Measurements from ENCODE around the gene DYNC1LI2. TPM values are rescaled to one million over a fixed set of nuclear protein-coding genes. Genes with fewer than 3 reads are reported as not detected.

DYNC1LI2 gene
- total RNA-seq, 1 donor from 2014 or later = 157 TPM

- Mint-ChIP-seq H3K4me3 (no peak overlapping the region), H3K4me1 (peaks cover 24% of the 10 kb centered on the region)
Measured at GRCh38 chr16:66746048-66746447, 5.4 kb downstream of the DYNC1LI2 start.

GRCh38 chr16:66741950-66742808, 9.2 kb downstream of the DYNC1LI2 start:
- no peak for DNase-seq (ENCODE audit: low spot score in 2 of 2, unreplicated experiment in 2 of 2)
- H3K4me3 Mint-ChIP-seq = no peak overlapping the region
- TF ChIP-seq CTCF (IDR thresholded peaks at IDR 0.05; ENCODE audit: unreplicated experiment) = no peak
- H3K9me3 Mint-ChIP-seq = no peaks in the 10 kb centered on the region
- H3K4me1 Mint-ChIP-seq = peaks cover 4% of the 10 kb centered on the region
- H3K27me3 Mint-ChIP-seq (ENCODE audit: low read depth) = no peaks in the 10 kb centered on the region
- H3K27ac Mint-ChIP-seq = peak overlapping the region; percentile 80
- peaks cover 15% of the 10 kb centered on the region for H3K36me3 Mint-ChIP-seq

More at GRCh38 chr16:66746048-66746447, 5.4 kb downstream of the DYNC1LI2 start:
- no peak for DNase-seq (ENCODE audit: low spot score in 2 of 2, unreplicated experiment in 2 of 2)
- TF ChIP-seq CTCF (IDR thresholded peaks at IDR 0.05; ENCODE audit: unreplicated experiment) = no peak
- no peaks in the 10 kb centered on the region for H3K27me3 Mint-ChIP-seq (ENCODE audit: low read depth)
- H3K36me3 Mint-ChIP-seq = peaks cover 7% of the 10 kb centered on the region
- no peaks in the 10 kb centered on the region for H3K9me3 Mint-ChIP-seq
- no peak overlapping the region for H3K27ac Mint-ChIP-seq

GRCh38 chr16:66741169-66741900, 10.1 kb downstream of the DYNC1LI2 start:
- Mint-ChIP-seq H3K36me3 (peaks cover 15% of the 10 kb centered on the region), H3K4me1 (peaks cover 4% of the 10 kb centered on the region), H3K9me3 (no peaks in the 10 kb centered on the region), H3K4me3 (no peak overlapping the region), H3K27me3 (ENCODE audit: low read depth) (no peaks in the 10 kb centered on the region), H3K27ac (no peak overlapping the region)
- TF ChIP-seq CTCF (IDR thresholded peaks at IDR 0.05; ENCODE audit: unreplicated experiment) = no peak
- DNase-seq (ENCODE audit: low spot score in 2 of 2, unreplicated experiment in 2 of 2) = no peak

GRCh38 chr16:66740533-66740932, 10.9 kb downstream of the DYNC1LI2 start:
- H3K27me3 Mint-ChIP-seq (ENCODE audit: low read depth) = no peaks in the 10 kb centered on the region
- H3K4me3 Mint-ChIP-seq = no peak overlapping the region
- no peak for DNase-seq (ENCODE audit: low spot score in 2 of 2, unreplicated experiment in 2 of 2)
- H3K9me3 Mint-ChIP-seq = no peaks in the 10 kb centered on the region
- peaks cover 4% of the 10 kb centered on the region for H3K4me1 Mint-ChIP-seq
- no peak for TF ChIP-seq CTCF (IDR thresholded peaks at IDR 0.05; ENCODE audit: unreplicated experiment)
- H3K27ac Mint-ChIP-seq = peak overlapping the region; percentile 24
- H3K36me3 Mint-ChIP-seq = peaks cover 21% of the 10 kb centered on the region

GRCh38 chr16:66740010-66740409, 11.4 kb downstream of the DYNC1LI2 start:
- H3K36me3 Mint-ChIP-seq = peaks cover 21% of the 10 kb centered on the region
- no peak overlapping the region for H3K4me3 Mint-ChIP-seq
- H3K27me3 Mint-ChIP-seq (ENCODE audit: low read depth) = no peaks in the 10 kb centered on the region
- TF ChIP-seq CTCF (IDR thresholded peaks at IDR 0.05; ENCODE audit: unreplicated experiment) = peak; percentile 65
- peak overlapping the region; percentile 24 for H3K27ac Mint-ChIP-seq
- DNase-seq (ENCODE audit: low spot score in 2 of 2, unreplicated experiment in 2 of 2) = no peak
- peaks cover 4% of the 10 kb centered on the region for H3K4me1 Mint-ChIP-seq
- no peaks in the 10 kb centered on the region for H3K9me3 Mint-ChIP-seq

Data from mesothelial cell of epicardium (in vitro differentiated cells).